Activated T-cell treated with anti-CD3 and anti-CD28 coated beads, Interleukin-2, amount 50 U/mL, for 4 hours (primary cell): ENCODE data around the gene IL2. TPM values are rescaled to one million over a fixed set of nuclear protein-coding genes. Genes with fewer than 3 reads are reported as not detected.

Source experiments
- ATAC-seq, 2 donors: fragments of 200-7000 bp; cut with Tn5 transposase; one replicate each; pipeline ENCODE4 v1.10.0; 2021
- DNase-seq: peaks from one replicate; pipeline ENCODE4 v3.0.0-alpha.2; 2020
- H3K27me3 Mint-ChIP-seq: one replicate; pipeline ENCODE4 v1.8.0; 2021; ENCODE audit warnings: low read depth, mixed read lengths
- H3K36me3 Mint-ChIP-seq: one replicate; pipeline ENCODE4 v1.8.0; 2022; ENCODE audit warnings: mixed read lengths; ENCODE audit not compliant: insufficient read depth
- H3K4me1 Mint-ChIP-seq: one replicate; pipeline ENCODE4 v1.8.0; 2021; ENCODE audit warnings: low read depth, mixed read lengths
- H3K4me3 Mint-ChIP-seq: one replicate; pipeline ENCODE4 v1.8.0; 2021; ENCODE audit warnings: mild to moderate bottlenecking, moderate library complexity, mixed read lengths
- H3K9me3 Mint-ChIP-seq: one replicate; pipeline ENCODE4 v1.8.0; 2021; ENCODE audit warnings: mixed read lengths
- total RNA-seq, 3 donors: library from RNA; stranded (reverse); gene quantifications; one replicate each; pipeline ENCODE4 v1.2.1, GENCODE V29; 2021

Gene IL2
- 1,000 to 10,000 TPM; 1,317 to 3,324 (median 1,394) TPM for total RNA-seq

- H3K27me3 Mint-ChIP-seq = no peaks in the 10 kb centered on the region
- H3K4me1 Mint-ChIP-seq = peaks cover 38% of the 10 kb centered on the region
- DNase-seq (no peak), ATAC-seq (peak; percentile 55 to 57)
- H3K36me3 Mint-ChIP-seq = peaks cover 22% of the 10 kb centered on the region
- H3K9me3 Mint-ChIP-seq = no peaks in the 10 kb centered on the region
- H3K4me3 Mint-ChIP-seq = peak within 1 kb of the TSS; percentile 83
These were observed at the start of gene IL2 for GRCh38 chr4:122456231-122457116. IL2 (minus strand) TSS chr4:122456725; CDS start chr4:122456440, 285 bp downstream.

GRCh38 chr4:122503214-122503613 lies 46.7 kb upstream of the IL2 start:
- DNase-seq = no peak
- no peaks in the 10 kb centered on the region for H3K9me3 Mint-ChIP-seq

GRCh38 chr4:122500852-122501501 lies 44.5 kb upstream of the IL2 start:
- Mint-ChIP-seq H3K4me3 (no peak overlapping the region), H3K9me3 (peaks cover 3% of the 10 kb centered on the region), H3K36me3 (no peaks in the 10 kb centered on the region), H3K4me1 (peaks cover 19% of the 10 kb centered on the region), H3K27me3 (no peaks in the 10 kb centered on the region)
- ATAC-seq (no peak), DNase-seq (no peak)

More at GRCh38 chr4:122503214-122503613, 46.7 kb upstream of the IL2 start:
- Mint-ChIP-seq H3K4me3 (no peak overlapping the region), H3K36me3 (no peaks in the 10 kb centered on the region), H3K27me3 (no peaks in the 10 kb centered on the region), H3K4me1 (peaks cover 39% of the 10 kb centered on the region)
- ATAC-seq = peak; percentile 56 to 77

GRCh38 chr4:122489061-122489460 lies 32.5 kb upstream of the IL2 start:
- ATAC-seq = no peak
- no peaks in the 10 kb centered on the region for H3K27me3 Mint-ChIP-seq

GRCh38 chr4:122483481-122483880 lies 27.0 kb upstream of the IL2 start:
- no peaks in the 10 kb centered on the region for H3K27me3 Mint-ChIP-seq
- H3K36me3 Mint-ChIP-seq = no peaks in the 10 kb centered on the region
- H3K9me3 Mint-ChIP-seq = peaks cover 18% of the 10 kb centered on the region
- DNase-seq (no peak), ATAC-seq (no peak)
- no peaks in the 10 kb centered on the region for H3K4me1 Mint-ChIP-seq
- no peak overlapping the region for H3K4me3 Mint-ChIP-seq

More at GRCh38 chr4:122489061-122489460, 32.5 kb upstream of the IL2 start:
- Mint-ChIP-seq H3K9me3 (peaks cover 32% of the 10 kb centered on the region), H3K4me1 (no peaks in the 10 kb centered on the region), H3K4me3 (no peak overlapping the region), H3K36me3 (no peaks in the 10 kb centered on the region)
- no peak for DNase-seq

GRCh38 chr4:122481766-122482405 lies 25.4 kb upstream of the IL2 start:
- Mint-ChIP-seq H3K4me1 (peaks cover 2% of the 10 kb centered on the region), H3K4me3 (no peak overlapping the region), H3K36me3 (no peaks in the 10 kb centered on the region), H3K9me3 (peaks cover 2% of the 10 kb centered on the region), H3K27me3 (no peaks in the 10 kb centered on the region)
- no peak for ATAC-seq
- DNase-seq = no peak

- DNase-seq (no peak), ATAC-seq (no peak)
- Mint-ChIP-seq H3K9me3 (no peaks in the 10 kb centered on the region), H3K4me3 (no peak overlapping the region), H3K27me3 (no peaks in the 10 kb centered on the region), H3K4me1 (peaks cover 10% of the 10 kb centered on the region), H3K36me3 (no peaks in the 10 kb centered on the region)
These were observed 24.3 kb upstream of the IL2 start for GRCh38 chr4:122480655-122481487.

GRCh38 chr4:122479935-122480416 lies 23.5 kb upstream of the IL2 start:
- DNase-seq (no peak), ATAC-seq (no peak)
- no peaks in the 10 kb centered on the region for H3K27me3 Mint-ChIP-seq
- H3K4me1 Mint-ChIP-seq = peaks cover 10% of the 10 kb centered on the region
- no peaks in the 10 kb centered on the region for H3K36me3 Mint-ChIP-seq
- no peak overlapping the region for H3K4me3 Mint-ChIP-seq
- peaks cover 3% of the 10 kb centered on the region for H3K9me3 Mint-ChIP-seq

- H3K4me3 Mint-ChIP-seq = no peak overlapping the region
- H3K36me3 Mint-ChIP-seq = no peaks in the 10 kb centered on the region
- peaks cover 3% of the 10 kb centered on the region for H3K9me3 Mint-ChIP-seq
- H3K4me1 Mint-ChIP-seq = peaks cover 10% of the 10 kb centered on the region
- ATAC-seq (peak in 1 of 2 donors; percentile 23), DNase-seq (no peak)
- no peaks in the 10 kb centered on the region for H3K27me3 Mint-ChIP-seq
These were observed 20.2 kb upstream of the IL2 start for GRCh38 chr4:122476745-122477144.

- no peak for ATAC-seq
- H3K27me3 Mint-ChIP-seq = no peaks in the 10 kb centered on the region
- no peak overlapping the region for H3K4me3 Mint-ChIP-seq
- peaks cover 10% of the 10 kb centered on the region for H3K4me1 Mint-ChIP-seq
- peaks cover 3% of the 10 kb centered on the region for H3K9me3 Mint-ChIP-seq
- H3K36me3 Mint-ChIP-seq = no peaks in the 10 kb centered on the region
- DNase-seq = no peak
These were observed 19.6 kb upstream of the IL2 start for GRCh38 chr4:122476126-122476525.

GRCh38 chr4:122475233-122475632 lies 18.7 kb upstream of the IL2 start:
- no peak for DNase-seq
- H3K36me3 Mint-ChIP-seq = no peaks in the 10 kb centered on the region
- no peak for ATAC-seq
- H3K4me3 Mint-ChIP-seq = no peak overlapping the region
- H3K27me3 Mint-ChIP-seq = no peaks in the 10 kb centered on the region
- peaks cover 3% of the 10 kb centered on the region for H3K9me3 Mint-ChIP-seq
- H3K4me1 Mint-ChIP-seq = peaks cover 10% of the 10 kb centered on the region

GRCh38 chr4:122469457-122469856 lies 12.9 kb upstream of the IL2 start:
- H3K4me3 Mint-ChIP-seq = no peak overlapping the region

GRCh38 chr4:122458625-122459024 lies 2.1 kb upstream of the IL2 start:
- no peaks in the 10 kb centered on the region for H3K27me3 Mint-ChIP-seq
- H3K4me3 Mint-ChIP-seq = peak overlapping the region; percentile 76
- ATAC-seq (peak; percentile 86 to 87), DNase-seq (peak; percentile 12)
- H3K36me3 Mint-ChIP-seq = peaks cover 14% of the 10 kb centered on the region
- no peaks in the 10 kb centered on the region for H3K9me3 Mint-ChIP-seq
- H3K4me1 Mint-ChIP-seq = peaks cover 32% of the 10 kb centered on the region

More at GRCh38 chr4:122469457-122469856, 12.9 kb upstream of the IL2 start:
- H3K9me3 Mint-ChIP-seq = peaks cover 13% of the 10 kb centered on the region
- no peaks in the 10 kb centered on the region for H3K4me1 Mint-ChIP-seq
- H3K27me3 Mint-ChIP-seq = no peaks in the 10 kb centered on the region
- ATAC-seq (peak in 1 of 2 donors; percentile 66), DNase-seq (no peak)
- no peaks in the 10 kb centered on the region for H3K36me3 Mint-ChIP-seq
